GM10266 (cell line): ENCODE results near the gene TRIM65.

Experiments
- DNase-seq: peaks from one replicate; pipeline ENCODE4 v3.0.0; 2012; ENCODE audit errors: extremely low spot score
- CTCF ChIP-seq: IDR thresholded peaks from 2 replicates; pipeline ENCODE4 v1.5.1; 2012; ENCODE audit warnings: mild to moderate bottlenecking, low read depth; ENCODE audit not compliant: control insufficient read depth, insufficient read depth; ENCODE audit errors: missing control alignments

Gene TRIM65

GRCh38 chr17:75840799-75841164, 56.0 kb downstream of the TRIM65 start:
- no peak for DNase-seq
- no peak for TF ChIP-seq CTCF

- DNase-seq = no peak
- TF ChIP-seq CTCF = no peak
These were observed 56.6 kb downstream of the TRIM65 start for GRCh38 chr17:75839942-75840798.
